NAMALWA (cell line): ENCODE results near the gene LRMDA.

Experiments
- DNase-seq: peaks from one replicate; pipeline ENCODE4 v3.0.0-alpha.2; 2015; ENCODE audit warnings: low spot score

The LRMDA gene

GRCh38 chr10:76209135-76209534, 777.7 kb downstream of the LRMDA start:
- no peak for DNase-seq

- no peak for DNase-seq
These were observed 778.8 kb downstream of the LRMDA start for GRCh38 chr10:76210211-76210610.

- no peak for DNase-seq
These were observed 780.3 kb downstream of the LRMDA start for GRCh38 chr10:76211691-76212090.

GRCh38 chr10:76213876-76214275, 782.5 kb downstream of the LRMDA start:
- DNase-seq: no peak

- no peak for DNase-seq
These were observed 786.6 kb downstream of the LRMDA start for GRCh38 chr10:76218035-76218434.

GRCh38 chr10:76229341-76229740, 797.9 kb downstream of the LRMDA start:
- no peak for DNase-seq

GRCh38 chr10:76230921-76231285, 799.5 kb downstream of the LRMDA start:
- no peak for DNase-seq

- no peak for DNase-seq
These were observed 800.0 kb downstream of the LRMDA start for GRCh38 chr10:76231286-76231934.

GRCh38 chr10:76234499-76235226, 803.2 kb downstream of the LRMDA start:
- no peak for DNase-seq

GRCh38 chr10:76236356-76236755, 804.9 kb downstream of the LRMDA start:
- DNase-seq: no peak

- DNase-seq: no peak
These were observed 811.5 kb downstream of the LRMDA start for GRCh38 chr10:76242956-76243355.

- no peak for DNase-seq
These were observed 812.8 kb downstream of the LRMDA start for GRCh38 chr10:76244061-76244686.

GRCh38 chr10:76245951-76246495, 814.6 kb downstream of the LRMDA start:
- DNase-seq: no peak

GRCh38 chr10:76248649-76249200, 817.3 kb downstream of the LRMDA start:
- DNase-seq: no peak

- no peak for DNase-seq
These were observed 820.6 kb downstream of the LRMDA start for GRCh38 chr10:76251841-76252671.

- no peak for DNase-seq
These were observed 821.3 kb downstream of the LRMDA start for GRCh38 chr10:76252733-76253132.

- DNase-seq: no peak
These were observed 823.8 kb downstream of the LRMDA start for GRCh38 chr10:76255241-76255640.

- DNase-seq: no peak
These were observed 826.4 kb downstream of the LRMDA start for GRCh38 chr10:76257816-76258215.

- DNase-seq: no peak
These were observed 834.2 kb downstream of the LRMDA start for GRCh38 chr10:76265441-76266113.

- DNase-seq: no peak
These were observed 837.1 kb downstream of the LRMDA start for GRCh38 chr10:76268530-76268929.

- no peak for DNase-seq
These were observed 837.5 kb downstream of the LRMDA start for GRCh38 chr10:76268954-76269353.
